ENCODE data around the gene RALB.
"Not testable (repeated sequence)": the region's sequence is repeated elsewhere in the genome, so short reads cannot be mapped to it uniquely, and the experiment has no call there.

RALB gene

GRCh38 chr2:120233292-120233691, 19.4 kb upstream of the RALB start:
- peak overlapping the region; percentile 79 to 90 for H3K4me3 Mint-ChIP-seq
- ATAC-seq (no peak), DNase-seq (no peak)
- H3K27me3 Mint-ChIP-seq: peaks cover 9% of the 10 kb centered on the region
- peaks cover 70% of the 10 kb centered on the region for H3K4me1 Mint-ChIP-seq
- H3K27ac Mint-ChIP-seq: peak overlapping the region in 1 of 2 donors; percentile 99
- H3K9me3 Mint-ChIP-seq: no peaks in the 10 kb centered on the region

DNA sequence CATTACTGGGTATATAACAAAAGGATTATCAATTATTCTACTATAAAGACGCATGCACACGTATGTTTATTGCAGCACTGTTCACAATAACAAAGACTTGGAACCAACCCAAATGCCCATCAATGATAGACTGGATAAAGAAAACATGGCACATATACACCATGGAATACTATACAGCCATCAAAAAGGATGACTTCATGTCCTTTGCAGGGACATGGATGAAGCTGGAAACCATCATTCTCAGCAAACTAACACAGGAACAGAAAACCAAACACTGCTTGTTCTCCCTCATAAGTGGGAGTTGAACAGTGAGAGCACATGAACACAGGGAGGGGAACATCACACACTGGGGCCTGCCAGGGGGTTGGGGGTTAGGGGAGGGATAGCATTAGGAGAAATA, 17.5 kb upstream of the RALB start:
- peaks cover 66% of the 10 kb centered on the region for H3K4me1 Mint-ChIP-seq
- H3K9me3 Mint-ChIP-seq, H3K27me3 Mint-ChIP-seq, H3K4me3 Mint-ChIP-seq, DNase-seq, ATAC-seq, H3K27ac Mint-ChIP-seq: not testable (repeated sequence)

GRCh38 chr2:120235681-120236080, 17.0 kb upstream of the RALB start:
- H3K4me3 Mint-ChIP-seq: no peak overlapping the region
- DNase-seq (no peak), ATAC-seq (no peak)
- H3K27ac Mint-ChIP-seq: no peak overlapping the region
- peaks cover 9% of the 10 kb centered on the region for H3K27me3 Mint-ChIP-seq
- H3K4me1 Mint-ChIP-seq: peaks cover 61% of the 10 kb centered on the region
- no peaks in the 10 kb centered on the region for H3K9me3 Mint-ChIP-seq

DNA sequence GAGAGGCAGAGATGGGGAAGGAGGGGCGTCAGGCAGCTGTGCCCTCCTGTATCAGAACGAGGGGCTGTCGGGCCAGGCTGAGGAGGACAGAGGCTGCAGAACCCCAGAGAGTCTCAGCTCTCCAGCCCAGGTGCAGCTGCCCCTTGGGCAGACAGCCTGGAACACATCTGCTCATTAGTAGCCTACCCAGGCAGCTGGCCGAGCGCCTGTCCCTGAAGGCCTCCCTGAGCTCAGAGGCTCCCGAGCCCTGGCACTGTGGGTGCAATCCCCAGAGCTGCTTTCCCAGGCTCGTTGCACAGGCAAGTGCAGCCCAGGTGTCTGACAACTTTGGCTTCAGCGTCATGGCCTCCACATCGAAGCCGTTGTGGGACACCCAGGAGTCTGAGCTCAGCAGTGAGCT, 16.3 kb upstream of the RALB start:
- Mint-ChIP-seq H3K27me3 (peaks cover 9% of the 10 kb centered on the region), H3K4me3 (no peak overlapping the region), H3K27ac (no peak overlapping the region), H3K9me3 (no peaks in the 10 kb centered on the region), H3K4me1 (peaks cover 55% of the 10 kb centered on the region)
- ATAC-seq: no peak
- no peak for DNase-seq

GRCh38 chr2:120236791-120237190, 15.9 kb upstream of the RALB start:
- no peak for DNase-seq
- Mint-ChIP-seq H3K9me3 (no peaks in the 10 kb centered on the region), H3K27ac (no peak overlapping the region), H3K4me3 (no peak overlapping the region), H3K4me1 (peaks cover 50% of the 10 kb centered on the region), H3K27me3 (peaks cover 9% of the 10 kb centered on the region)
- ATAC-seq: no peak

- DNase-seq: no peak
- Mint-ChIP-seq H3K27ac (no peak overlapping the region), H3K4me3 (no peak overlapping the region), H3K27me3 (peaks cover 9% of the 10 kb centered on the region), H3K4me1 (peaks cover 44% of the 10 kb centered on the region), H3K9me3 (no peaks in the 10 kb centered on the region)
- ATAC-seq: no peak
Measured at GRCh38 chr2:120237491-120237902, 15.2 kb upstream of the RALB start.

DNA sequence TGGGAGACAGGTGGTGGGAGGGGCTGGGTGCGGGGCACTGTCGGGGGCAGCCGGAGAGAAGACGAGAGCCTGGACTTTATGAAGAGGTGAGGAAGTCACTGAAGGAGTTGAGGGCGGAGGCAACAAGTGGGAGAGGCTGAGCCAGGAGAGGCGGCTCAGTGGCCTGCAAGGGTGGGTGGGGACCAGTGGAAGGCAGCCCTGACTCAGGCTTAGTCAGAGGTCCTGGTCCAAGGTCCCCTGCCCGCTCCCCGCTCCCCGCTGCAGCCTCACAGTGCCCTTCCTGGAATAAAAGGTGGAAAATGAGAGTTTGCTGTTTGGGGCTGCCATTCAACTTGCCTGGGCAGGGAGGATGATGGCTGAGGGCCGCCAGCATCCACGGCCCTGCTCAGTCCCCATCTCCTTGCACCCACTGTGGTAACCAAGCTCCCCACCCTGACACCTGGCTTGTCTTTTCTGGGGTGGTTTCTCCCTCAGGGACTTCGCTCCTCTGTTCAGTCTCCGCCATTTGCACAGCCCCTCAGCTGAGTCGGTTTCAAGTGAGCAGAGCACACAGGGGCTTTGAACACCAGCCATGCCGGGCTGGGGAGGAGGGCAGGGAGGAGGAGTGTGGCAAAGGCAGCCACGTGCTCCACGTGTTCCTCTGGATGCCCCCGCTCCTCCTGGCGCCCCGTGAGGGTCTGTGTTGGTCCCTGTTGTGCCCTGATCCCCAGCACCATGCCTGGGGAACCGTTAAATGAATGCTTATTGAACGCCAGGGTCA, 13.7 kb upstream of the RALB start:
- no peak for DNase-seq
- Mint-ChIP-seq H3K27ac (no peak overlapping the region), H3K4me1 (peaks cover 34% of the 10 kb centered on the region), H3K4me3 (no peak overlapping the region), H3K9me3 (peaks cover 3 to 5% of the 10 kb centered on the region in 2 donors), H3K27me3 (peaks cover 9% of the 10 kb centered on the region)
- no peak for ATAC-seq

DNA sequence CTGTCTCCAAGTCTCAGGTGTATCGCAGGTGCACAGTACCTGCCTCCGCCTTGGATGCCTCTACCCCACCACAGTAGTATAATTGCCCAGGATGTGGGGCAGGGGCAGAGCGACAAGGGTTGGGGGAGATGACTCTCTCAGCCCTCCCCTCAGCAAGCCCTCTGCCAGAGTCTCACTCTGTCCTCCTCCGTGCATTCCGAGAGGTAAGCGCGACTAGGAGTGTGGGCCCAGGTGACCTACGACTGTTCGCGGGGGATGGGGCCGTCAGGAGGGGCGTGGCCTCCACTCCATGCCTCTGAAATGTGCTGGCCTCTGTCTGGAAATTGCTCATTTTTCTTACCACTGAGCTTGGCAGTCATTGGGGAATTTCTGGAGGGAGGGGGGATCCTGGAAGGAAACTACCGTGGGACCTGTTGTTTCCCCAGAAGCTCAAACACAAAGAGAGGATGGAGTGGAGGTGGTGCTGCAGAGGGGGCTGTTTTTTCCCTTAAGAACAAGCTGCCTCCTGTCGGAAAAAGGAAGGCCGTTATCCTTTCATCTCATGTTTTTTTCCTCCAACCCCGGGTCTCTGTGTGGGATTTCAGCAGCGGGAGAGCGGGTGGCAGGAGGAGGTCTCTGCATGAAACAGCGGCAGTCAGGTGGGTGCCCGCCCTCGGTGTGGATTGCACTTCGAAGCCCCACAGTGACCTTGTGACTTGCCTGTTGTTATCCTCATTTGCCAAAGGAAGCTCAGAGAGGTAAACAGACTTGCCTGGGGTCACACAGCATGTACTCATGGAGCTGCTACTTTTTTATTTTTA, 13.0 kb upstream of the RALB start:
- no peak overlapping the region for H3K4me3 Mint-ChIP-seq
- ATAC-seq (no peak), DNase-seq (no peak)
- no peak overlapping the region for H3K27ac Mint-ChIP-seq
- H3K27me3 Mint-ChIP-seq: peaks cover 9% of the 10 kb centered on the region
- peaks cover 10 to 12% of the 10 kb centered on the region in 2 donors for H3K9me3 Mint-ChIP-seq
- peaks cover 28% of the 10 kb centered on the region for H3K4me1 Mint-ChIP-seq

DNA sequence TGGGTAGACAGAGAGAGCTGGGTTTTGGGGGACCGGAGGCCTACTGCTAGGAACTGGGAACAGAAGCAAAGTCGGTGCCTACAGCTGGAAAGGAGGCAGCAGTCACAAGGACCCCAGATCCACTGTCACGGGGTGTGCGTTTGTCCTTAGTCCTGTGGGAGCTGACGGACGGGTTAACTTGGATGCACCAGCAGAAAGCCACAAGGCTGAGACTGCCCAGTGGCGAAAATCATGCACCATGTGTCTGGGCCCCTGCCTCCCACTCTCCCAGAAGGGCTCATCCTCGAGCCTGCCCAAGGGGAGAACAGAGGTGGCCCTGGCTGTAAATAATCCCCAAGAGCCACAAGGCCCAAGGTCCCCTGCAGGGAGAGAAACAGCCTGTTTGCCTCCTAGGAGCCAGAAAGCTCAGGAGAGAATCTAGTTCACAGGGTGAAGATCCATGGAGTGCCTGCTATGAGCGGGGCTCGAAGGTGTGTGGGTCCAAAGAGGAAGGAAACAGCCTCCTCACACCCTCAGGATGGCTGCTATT, 11.7 kb upstream of the RALB start:
- no peak for DNase-seq
- peaks cover 15% of the 10 kb centered on the region for H3K27me3 Mint-ChIP-seq

GRCh38 chr2:120241684-120242083, 11.0 kb upstream of the RALB start:
- H3K4me1 Mint-ChIP-seq: peaks cover 32% of the 10 kb centered on the region
- H3K27ac Mint-ChIP-seq: peak overlapping the region in 1 of 2 donors; percentile 77
- DNase-seq (no peak), ATAC-seq (no peak)
- H3K9me3 Mint-ChIP-seq: peaks cover 10 to 14% of the 10 kb centered on the region in 2 donors
- peaks cover 22% of the 10 kb centered on the region for H3K27me3 Mint-ChIP-seq
- no peak overlapping the region for H3K4me3 Mint-ChIP-seq

More for the DNA sequence above, 11.7 kb upstream of the RALB start:
- Mint-ChIP-seq H3K4me1 (peaks cover 28% of the 10 kb centered on the region), H3K9me3 (peaks cover 10 to 14% of the 10 kb centered on the region in 2 donors), H3K4me3 (no peak overlapping the region), H3K27ac (no peak overlapping the region)
- no peak for ATAC-seq

- no peak overlapping the region for H3K27ac Mint-ChIP-seq
- H3K9me3 Mint-ChIP-seq: peaks cover 10 to 14% of the 10 kb centered on the region in 2 donors
- ATAC-seq (no peak), DNase-seq (no peak)
- no peak overlapping the region for H3K4me3 Mint-ChIP-seq
- H3K27me3 Mint-ChIP-seq: peaks cover 29% of the 10 kb centered on the region
- H3K4me1 Mint-ChIP-seq: peaks cover 34% of the 10 kb centered on the region
Measured at GRCh38 chr2:120243211-120243610, 9.4 kb upstream of the RALB start.

DNA sequence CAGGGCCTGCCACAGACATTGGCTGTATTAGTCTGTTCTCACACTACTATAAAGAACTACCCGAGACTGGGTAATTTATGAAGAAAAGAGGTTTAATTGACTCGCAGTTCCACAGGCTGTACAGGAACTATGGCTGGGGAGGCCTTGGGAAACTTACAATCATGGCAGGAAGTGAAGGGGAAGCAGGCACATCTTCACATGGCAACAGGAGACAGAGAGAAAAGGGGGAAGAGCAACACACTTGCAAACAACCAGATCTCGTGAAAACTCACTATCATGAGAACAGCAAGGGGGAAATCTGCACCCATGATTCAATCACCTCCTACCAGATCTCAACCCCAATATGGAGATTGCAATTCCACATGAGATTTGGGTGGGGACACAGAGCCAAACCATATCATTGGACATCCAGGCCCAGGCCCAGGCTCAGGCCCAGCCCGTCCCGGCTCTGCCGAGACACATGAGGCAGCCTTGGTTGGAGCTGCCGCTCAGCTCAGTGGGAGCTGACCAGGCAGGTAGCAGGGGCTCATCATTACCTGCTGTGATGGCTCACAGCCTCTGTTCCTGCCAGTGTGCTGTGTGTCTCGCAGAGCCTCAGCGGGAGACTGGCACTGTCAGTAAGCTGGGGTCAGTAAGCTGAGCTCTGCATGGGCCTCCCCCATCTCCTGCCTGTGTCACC, 8.6 kb upstream of the RALB start:
- DNase-seq: no peak
- peaks cover 30% of the 10 kb centered on the region for H3K4me1 Mint-ChIP-seq
- peaks cover 35% of the 10 kb centered on the region for H3K27me3 Mint-ChIP-seq
- no peak overlapping the region for H3K4me3 Mint-ChIP-seq
- no peak overlapping the region for H3K27ac Mint-ChIP-seq
- no peak for ATAC-seq
- peaks cover 10 to 14% of the 10 kb centered on the region in 2 donors for H3K9me3 Mint-ChIP-seq

DNA sequence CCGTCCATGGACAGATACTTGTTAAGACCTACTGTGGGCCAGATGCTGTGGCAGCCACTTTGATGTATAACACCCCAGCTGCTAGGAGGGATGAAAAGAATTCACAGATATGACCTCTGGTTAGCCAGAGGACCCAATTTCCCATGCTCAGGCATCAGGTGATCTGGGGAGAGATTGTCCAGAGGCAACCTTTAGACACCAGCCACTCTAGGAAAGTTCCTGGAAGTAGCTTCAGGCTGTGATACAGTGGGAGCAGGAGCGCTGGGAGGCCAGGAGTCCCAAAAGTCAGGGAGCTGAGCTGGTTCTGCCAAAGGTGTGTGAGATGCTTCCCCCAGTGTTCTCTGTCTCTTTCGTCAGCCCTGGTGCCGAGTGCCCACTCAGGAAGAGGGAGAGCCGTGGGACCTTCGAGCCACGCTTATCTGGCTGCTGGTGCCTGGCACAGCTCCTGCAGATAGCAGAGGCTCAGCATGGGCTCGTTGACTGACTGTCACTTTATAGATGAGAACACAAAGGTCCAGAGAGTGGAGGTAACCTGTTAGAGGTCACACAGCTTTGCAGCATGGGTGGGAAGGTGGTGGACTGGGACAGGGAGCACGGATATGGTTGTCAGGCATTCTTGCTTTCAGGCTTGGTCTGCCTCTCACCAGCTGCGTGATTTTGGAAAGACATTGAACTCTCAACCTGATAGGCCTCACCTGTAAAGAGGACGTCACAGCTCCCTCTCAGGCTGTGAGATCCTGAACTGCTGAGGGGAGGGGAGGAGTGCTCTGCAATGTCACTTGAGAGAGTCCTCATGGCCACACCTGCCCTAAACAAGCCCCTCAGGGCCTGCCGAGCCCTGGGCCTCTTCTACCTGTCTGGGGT, 7.8 kb upstream of the RALB start:
- H3K4me1 Mint-ChIP-seq: peaks cover 24% of the 10 kb centered on the region
- ATAC-seq (peak; percentile 8), DNase-seq (no peak)
- H3K4me3 Mint-ChIP-seq: no peak overlapping the region
- peaks cover 10 to 14% of the 10 kb centered on the region in 2 donors for H3K9me3 Mint-ChIP-seq
- no peak overlapping the region for H3K27ac Mint-ChIP-seq
- H3K27me3 Mint-ChIP-seq: peaks cover 35% of the 10 kb centered on the region

- H3K4me3 Mint-ChIP-seq: no peak overlapping the region
- peaks cover 35% of the 10 kb centered on the region for H3K27me3 Mint-ChIP-seq
- peak; percentile 44 for ATAC-seq
- H3K9me3 Mint-ChIP-seq: peaks cover 10 to 14% of the 10 kb centered on the region in 2 donors
- no peak for DNase-seq
- peaks cover 24% of the 10 kb centered on the region for H3K4me1 Mint-ChIP-seq
- no peak overlapping the region for H3K27ac Mint-ChIP-seq
Measured at GRCh38 chr2:120245520-120246332, 6.9 kb upstream of the RALB start.

All from stimulated activated naive CD8-positive, alpha-beta T cell treated with anti-CD3 and anti-CD28 coated beads, Interleukin-15, amount 100 ng/mL, for 72 hours (primary cell).